Activated naive CD4-positive, alpha-beta T cell (primary cell): Measurements from ENCODE around the gene PDXDC1.
A peak's percentile ranks its signal among the peaks of the same experiment; 100 is the strongest.
"Not testable (repeated sequence)": the region's sequence is repeated elsewhere in the genome, so short reads cannot be mapped to it uniquely, and the experiment has no call there.

Source experiments
- DNase-seq, 4 experiments: peaks; one replicate each; lab custom pipeline; 2025; lab: John Stamatoyannopoulos, UW

The PDXDC1 gene, protein sequence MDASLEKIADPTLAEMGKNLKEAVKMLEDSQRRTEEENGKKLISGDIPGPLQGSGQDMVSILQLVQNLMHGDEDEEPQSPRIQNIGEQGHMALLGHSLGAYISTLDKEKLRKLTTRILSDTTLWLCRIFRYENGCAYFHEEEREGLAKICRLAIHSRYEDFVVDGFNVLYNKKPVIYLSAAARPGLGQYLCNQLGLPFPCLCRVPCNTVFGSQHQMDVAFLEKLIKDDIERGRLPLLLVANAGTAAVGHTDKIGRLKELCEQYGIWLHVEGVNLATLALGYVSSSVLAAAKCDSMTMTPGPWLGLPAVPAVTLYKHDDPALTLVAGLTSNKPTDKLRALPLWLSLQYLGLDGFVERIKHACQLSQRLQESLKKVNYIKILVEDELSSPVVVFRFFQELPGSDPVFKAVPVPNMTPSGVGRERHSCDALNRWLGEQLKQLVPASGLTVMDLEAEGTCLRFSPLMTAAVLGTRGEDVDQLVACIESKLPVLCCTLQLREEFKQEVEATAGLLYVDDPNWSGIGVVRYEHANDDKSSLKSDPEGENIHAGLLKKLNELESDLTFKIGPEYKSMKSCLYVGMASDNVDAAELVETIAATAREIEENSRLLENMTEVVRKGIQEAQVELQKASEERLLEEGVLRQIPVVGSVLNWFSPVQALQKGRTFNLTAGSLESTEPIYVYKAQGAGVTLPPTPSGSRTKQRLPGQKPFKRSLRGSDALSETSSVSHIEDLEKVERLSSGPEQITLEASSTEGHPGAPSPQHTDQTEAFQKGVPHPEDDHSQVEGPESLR

GRCh38 chr16:14974656-14975417 lies at the start of gene PDXDC1:
Gene PDXDC1 (plus strand): TSS chr16:14975026. CDS start chr16:14975200, 174 bp downstream.
- peak; percentile 89 to 99 (median 95) for DNase-seq

DNA sequence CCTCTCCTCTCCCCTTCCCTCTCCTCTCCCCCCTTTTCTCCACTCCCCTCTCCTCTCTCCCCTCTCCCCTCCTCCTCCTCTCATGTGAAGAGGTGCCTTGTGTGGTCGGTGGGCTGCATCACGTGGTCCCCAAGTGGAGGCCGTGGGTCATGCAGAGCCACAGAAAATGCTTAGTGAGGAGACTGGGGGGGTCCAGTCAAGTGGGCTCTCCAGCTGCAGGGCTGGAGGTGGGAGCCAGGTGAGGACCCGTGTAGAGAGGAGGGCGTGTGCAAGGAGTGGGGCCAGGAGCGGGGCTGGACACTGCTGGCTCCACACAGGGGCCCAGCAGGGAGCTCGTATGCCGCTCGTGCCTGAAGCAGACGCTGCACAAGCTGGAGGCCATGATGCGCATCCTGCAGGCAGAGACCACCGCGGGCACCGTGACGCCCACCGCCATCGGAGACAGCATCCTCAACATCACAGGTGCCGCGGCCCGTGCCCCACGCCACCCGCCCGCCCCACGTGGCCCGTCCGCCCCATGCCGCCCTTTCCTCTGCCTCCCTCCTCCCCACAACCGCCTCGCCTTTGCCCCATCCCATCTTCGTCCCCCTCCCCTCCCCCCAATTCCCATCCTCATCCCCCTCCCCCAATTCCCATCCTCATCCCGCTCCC lies 46.6 kb upstream of the PDXDC1 start:
- not testable (repeated sequence) for DNase-seq

DNA sequence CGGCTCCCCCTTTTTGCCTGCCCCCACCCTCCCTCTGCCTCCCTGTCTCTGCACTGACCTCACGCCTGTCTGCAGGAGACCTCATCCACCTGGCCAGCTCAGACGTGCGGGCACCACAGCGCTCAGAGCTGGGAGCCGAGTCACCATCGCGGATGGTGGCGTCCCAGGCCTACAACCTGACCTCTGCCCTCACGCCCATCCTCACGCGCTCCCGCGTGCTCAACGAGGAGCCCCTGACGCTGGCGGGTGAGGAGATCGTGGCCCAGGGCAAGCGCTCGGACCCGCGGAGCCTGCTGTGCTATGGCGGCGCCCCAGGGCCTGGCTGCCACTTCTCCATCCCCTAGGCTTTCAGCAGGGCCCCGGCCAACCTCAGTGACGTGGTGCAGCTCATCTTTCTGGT lies 45.6 kb upstream of the PDXDC1 start:
- not testable (repeated sequence) for DNase-seq

DNA sequence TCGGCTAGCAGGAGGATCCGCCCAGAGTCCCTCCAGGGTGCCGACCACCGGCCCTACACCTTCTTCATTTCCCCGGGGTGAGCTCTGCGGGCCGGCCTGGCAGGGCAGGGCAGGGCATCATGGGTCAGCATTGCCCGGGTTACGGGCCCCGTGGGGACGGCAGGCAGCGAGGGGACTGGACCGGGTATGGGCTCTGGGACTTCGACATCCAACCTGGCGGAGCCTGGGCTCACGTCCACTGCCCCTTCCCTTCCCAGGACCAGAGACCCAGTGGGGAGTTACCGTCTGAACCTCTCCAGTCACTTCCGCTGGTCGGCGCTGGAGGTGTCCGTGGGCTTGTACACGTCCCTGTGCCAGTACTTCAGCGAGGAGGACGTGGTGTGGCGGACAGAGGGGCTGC lies 44.6 kb upstream of the PDXDC1 start:
- not testable (repeated sequence) for DNase-seq

- not testable (repeated sequence) for DNase-seq
Observed at GRCh38 chr16:14930971-14931370, 43.9 kb upstream of the PDXDC1 start.

DNA sequence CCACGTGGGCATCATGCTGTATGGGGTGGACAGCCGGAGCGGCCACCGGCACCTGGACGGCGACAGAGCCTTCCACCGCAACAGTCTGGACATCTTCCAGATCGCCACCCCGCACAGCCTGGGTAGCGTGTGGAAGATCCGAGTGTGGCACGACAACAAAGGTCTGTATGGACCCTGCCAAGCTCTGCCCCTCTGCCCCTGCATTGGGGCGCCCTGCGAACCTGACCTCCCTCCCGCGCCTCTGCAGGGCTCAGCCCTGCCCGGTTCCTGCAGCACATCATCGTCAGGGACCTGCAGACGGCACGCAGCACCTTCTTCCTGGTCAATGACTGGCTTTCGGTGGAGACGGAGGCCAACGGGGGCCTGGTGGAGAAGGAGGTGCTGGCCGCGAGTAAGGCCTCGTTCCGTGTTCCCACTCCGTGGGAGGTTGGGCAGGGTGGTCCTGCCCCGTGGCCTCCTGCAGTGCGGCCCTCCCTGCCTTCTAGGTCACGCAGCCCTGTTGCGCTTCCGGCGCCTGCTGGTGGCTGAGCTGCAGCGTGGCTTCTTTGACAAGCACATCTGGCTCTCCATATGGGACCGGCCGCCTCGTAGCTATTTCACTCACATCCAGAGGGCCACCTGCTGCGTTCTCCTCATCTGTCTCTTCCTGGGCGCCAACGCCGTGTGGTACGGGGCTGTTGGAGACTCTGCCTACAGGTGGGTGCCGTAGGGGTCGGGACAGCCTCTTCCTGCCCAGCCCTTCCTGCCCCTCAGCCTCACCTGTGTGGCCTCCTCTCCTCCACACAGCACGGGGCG lies 42.0 kb upstream of the PDXDC1 start:
- DNase-seq = not testable (repeated sequence)

- DNase-seq = not testable (repeated sequence)
Observed at GRCh38 chr16:14937143-14937542, 37.7 kb upstream of the PDXDC1 start, which contains the start of gene NPIPA1. Gene NPIPA1 (plus strand): TSS chr16:14937443. CDS start chr16:14937443, 0 bp downstream.

- not testable (repeated sequence) for DNase-seq
Observed at GRCh38 chr16:14937994-14938393, 36.8 kb upstream of the PDXDC1 start.

- DNase-seq = not testable (repeated sequence)
Observed at GRCh38 chr16:14942686-14943085, 32.1 kb upstream of the PDXDC1 start.

- no peak for DNase-seq
Observed at GRCh38 chr16:14955546-14956231, 19.1 kb upstream of the PDXDC1 start.

- DNase-seq = no peak
Observed at GRCh38 chr16:14957576-14958322, 17.1 kb upstream of the PDXDC1 start.

DNA sequence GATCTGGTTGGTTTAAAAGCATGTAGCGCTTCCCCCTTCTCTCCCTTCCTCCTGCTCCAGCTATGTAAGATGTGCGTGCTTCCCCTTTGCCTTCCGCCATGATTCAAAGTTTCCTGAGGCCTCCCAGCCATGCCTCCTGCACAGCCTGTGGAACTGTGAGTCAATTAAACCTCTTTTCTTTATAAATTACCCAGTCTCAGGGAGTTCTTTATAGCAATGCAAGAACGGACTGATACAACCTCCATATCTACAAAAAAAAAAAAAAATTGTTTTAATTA lies 16.6 kb upstream of the PDXDC1 start:
- DNase-seq = no peak

DNA sequence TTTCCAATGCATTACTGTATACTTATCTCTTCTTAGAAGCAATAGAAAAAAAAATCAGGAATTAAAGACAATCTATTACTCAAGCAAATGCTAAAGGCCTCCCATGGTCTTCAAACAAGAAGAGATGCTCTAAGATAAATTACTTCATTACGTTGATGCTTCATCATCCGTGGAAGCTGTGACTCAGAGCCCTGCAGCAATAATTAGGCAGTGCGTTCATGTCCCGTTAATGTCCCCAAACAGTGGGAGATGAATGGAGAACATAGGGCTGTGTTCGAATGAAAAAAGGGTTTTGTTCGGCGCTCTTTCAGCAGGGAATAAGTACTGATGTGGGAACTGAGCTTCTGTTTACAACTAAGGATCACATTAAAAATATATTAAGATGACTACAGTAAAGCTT lies 15.9 kb upstream of the PDXDC1 start:
- DNase-seq = no peak

- DNase-seq = no peak
Observed at GRCh38 chr16:14961405-14962186, 13.2 kb upstream of the PDXDC1 start.

DNA sequence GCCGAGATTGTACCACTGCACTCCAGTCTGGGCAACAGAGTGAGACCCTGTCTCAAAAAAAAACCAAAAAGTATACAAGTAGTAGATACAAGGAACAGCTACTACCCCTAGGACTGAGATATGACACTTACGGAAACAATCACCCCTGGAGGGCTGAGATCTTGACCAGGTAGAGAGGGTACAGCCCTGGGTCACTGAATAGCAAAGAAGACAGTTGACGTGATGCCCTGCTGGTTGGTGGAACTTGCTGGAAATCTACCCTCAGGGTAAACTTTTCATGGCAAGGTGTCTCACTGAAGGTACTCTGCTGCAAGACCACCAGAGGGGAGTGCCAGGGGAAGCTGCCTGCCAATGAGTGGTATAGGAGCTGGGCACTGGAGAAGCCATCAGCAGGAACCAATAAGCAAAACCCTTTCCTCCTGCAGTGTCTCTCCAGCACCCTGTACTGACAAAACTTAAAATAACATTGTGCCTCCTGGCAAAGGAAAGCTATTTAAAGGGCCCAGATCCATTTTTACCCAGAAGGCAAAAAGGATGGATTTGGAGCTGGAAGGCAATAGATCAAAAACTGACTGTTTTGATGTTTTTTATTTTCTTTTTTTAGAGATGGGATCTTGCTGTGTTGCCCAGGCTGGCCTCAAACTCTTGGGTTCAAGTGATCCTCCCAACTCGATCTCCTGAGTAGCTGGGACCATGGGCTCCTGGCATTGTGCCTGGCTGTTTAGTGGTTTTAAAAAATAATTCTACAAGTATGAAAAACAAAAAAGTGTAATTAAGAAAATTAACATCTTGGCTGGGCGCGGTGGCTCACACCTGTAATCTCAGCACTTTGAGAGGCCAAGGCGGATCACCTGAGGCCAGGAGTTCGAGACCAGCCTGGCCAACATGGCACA lies 11.3 kb upstream of the PDXDC1 start:
- no peak for DNase-seq

- no peak for DNase-seq
Observed at GRCh38 chr16:14965328-14965727, 9.5 kb upstream of the PDXDC1 start.

DNA sequence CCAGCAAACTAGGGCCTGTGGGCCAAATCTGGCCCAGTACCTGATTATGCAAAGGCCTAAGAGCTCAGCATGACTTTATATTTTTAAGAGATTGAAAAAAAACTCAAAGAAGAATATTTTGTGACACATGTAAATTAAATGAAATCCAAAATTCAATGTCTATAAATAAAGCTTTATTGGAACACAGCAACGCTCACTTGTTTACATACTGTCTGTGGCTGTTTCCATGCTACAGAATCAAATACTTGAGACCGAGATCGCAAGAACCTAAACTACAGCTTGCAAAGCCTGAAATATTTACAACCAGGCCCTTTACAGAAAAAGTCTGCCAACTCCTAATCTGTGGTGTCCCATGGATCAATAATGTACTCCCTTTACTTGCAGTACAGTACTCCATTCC lies 5.0 kb upstream of the PDXDC1 start:
- not testable (repeated sequence) for DNase-seq
